Prostate gland (tissue), 2 donors: ENCODE data around the gene NR2E1.

Experiments used
- CTCF ChIP-seq, 4 experiments: fragments of 200-600 bp in 2 of 4; fragments of 450-650 bp in 2 of 4; sonication (generic) in 2 of 4; IDR thresholded peaks; 1 replicate in 3 of 4; 2 replicates in 1 of 4; pipeline ENCODE4 v1.5.1; 2016 to 2019; ENCODE audit warnings: antibody characterized with exemption in 4 of 4, mild to moderate bottlenecking in 2 of 4, moderate library complexity in 2 of 4
- POLR2A ChIP-seq: fragments of 450-650 bp; IDR thresholded peaks from one replicate; pipeline ENCODE4 v1.6.1; 2016; ENCODE audit warnings: antibody characterized with exemption, mild to moderate bottlenecking

- no peak for TF ChIP-seq CTCF (IDR thresholded peaks at IDR 0.05)
- no peak for TF ChIP-seq POLR2A
Measured at GRCh38 chr6:108123946-108124345, 41.9 kb upstream of the NR2E1 start.
